Trophoblast cell (in vitro differentiated cells and primary cell): ENCODE data around the gene DDX49.
A peak's percentile ranks its signal among the peaks of the same experiment; 100 is the strongest.
"Not testable (repeated sequence)": the region's sequence is repeated elsewhere in the genome, so short reads cannot be mapped to it uniquely, and the experiment has no call there.

Experiments
- DNase-seq, 2 donors: peaks; one replicate each; pipeline ENCODE4 v3.0.0-alpha.2; 2016
- H2AFZ ChIP-seq: 2 replicates; pipeline ENCODE4 v1.6.1; 2013; ENCODE audit warnings: low read length, moderate library complexity, mild to moderate bottlenecking; ENCODE audit not compliant: insufficient read depth, poor library complexity
- H2AK5ac ChIP-seq: 2 replicates; pipeline ENCODE4 v1.6.1; 2013; ENCODE audit warnings: mild to moderate bottlenecking, low read length
- H2BK120ac ChIP-seq: 2 replicates; pipeline ENCODE4 v1.6.1; 2013; ENCODE audit warnings: low read length, mild to moderate bottlenecking, moderate library complexity; ENCODE audit not compliant: insufficient read depth, poor library complexity
- H2BK12ac ChIP-seq: 2 replicates; pipeline ENCODE4 v1.6.1; 2013; ENCODE audit warnings: mild to moderate bottlenecking, low read length, moderate library complexity
- H2BK5ac ChIP-seq: 2 replicates; pipeline ENCODE4 v1.6.1; 2013; ENCODE audit warnings: low read length, low read depth, moderate library complexity, mild to moderate bottlenecking; ENCODE audit not compliant: poor library complexity
- H3K14ac ChIP-seq: 2 replicates; pipeline ENCODE4 v1.6.1; 2013; ENCODE audit warnings: mild to moderate bottlenecking, low read length
- H3K18ac ChIP-seq: 2 replicates; pipeline ENCODE4 v1.6.1; 2013; ENCODE audit warnings: mild to moderate bottlenecking, low read length
- H3K23ac ChIP-seq: 2 replicates; pipeline ENCODE4 v1.6.1; 2013; ENCODE audit warnings: low read length
- H3K27ac ChIP-seq: 2 replicates; pipeline ENCODE4 v1.5.1; 2013; ENCODE audit warnings: low read depth, mild to moderate bottlenecking, inconsistent platforms, low read length, moderate library complexity
- H3K27me3 ChIP-seq: 2 replicates; pipeline ENCODE4 v1.6.1; 2013; ENCODE audit warnings: inconsistent platforms, mild to moderate bottlenecking, low read length, moderate library complexity; ENCODE audit not compliant: insufficient read depth
- H3K36me3 ChIP-seq, 2 experiments: 1 replicate in 1 of 2; 2 replicates in 1 of 2; pipeline ENCODE4 v1.6.1; 2013; ENCODE audit warnings: low read length in 2 of 2, mild to moderate bottlenecking in 2 of 2, moderate library complexity in 1 of 2; ENCODE audit not compliant: insufficient read depth in 2 of 2, control insufficient read depth in 1 of 2
- H3K4ac ChIP-seq: 2 replicates; pipeline ENCODE4 v1.6.1; 2013; ENCODE audit warnings: low read depth, mild to moderate bottlenecking, low read length, moderate library complexity
- H3K4me1 ChIP-seq, 2 experiments: 1 replicate in 1 of 2; 2 replicates in 1 of 2; pipeline ENCODE4 v1.6.1; 2013; ENCODE audit warnings: low read length in 2 of 2, mild to moderate bottlenecking in 2 of 2, moderate library complexity in 1 of 2; ENCODE audit not compliant: insufficient read depth in 2 of 2, control insufficient read depth in 1 of 2
- H3K4me2 ChIP-seq: 2 replicates; pipeline ENCODE4 v1.6.1; 2013; ENCODE audit warnings: inconsistent platforms, mild to moderate bottlenecking, low read length, moderate library complexity
- H3K4me3 ChIP-seq: 2 replicates; pipeline ENCODE4 v1.5.1; 2013; ENCODE audit warnings: mild to moderate bottlenecking, low read depth, low read length, inconsistent platforms
- H3K79me1 ChIP-seq: one replicate; pipeline ENCODE4 v1.6.1; 2013; ENCODE audit warnings: low read length
- H3K79me2 ChIP-seq: 2 replicates; pipeline ENCODE4 v1.6.1; 2013; ENCODE audit warnings: low read length, mild to moderate bottlenecking; ENCODE audit not compliant: control insufficient read depth, insufficient read depth, poor library complexity
- H3K9ac ChIP-seq: 2 replicates; pipeline ENCODE4 v1.6.1; 2013; ENCODE audit warnings: mild to moderate bottlenecking, low read length
- H3K9me3 ChIP-seq: 2 replicates; pipeline ENCODE4 v1.6.1; 2013; ENCODE audit warnings: low read depth, mild to moderate bottlenecking, control low read depth, inconsistent platforms, low read length; ENCODE audit not compliant: insufficient read depth
- H4K12ac ChIP-seq: 2 replicates; pipeline ENCODE4 v1.6.1; 2013; ENCODE audit warnings: low read depth, mild to moderate bottlenecking, low read length, moderate library complexity
- H4K8ac ChIP-seq: 2 replicates; pipeline ENCODE4 v1.6.1; 2013; ENCODE audit warnings: low read depth, mild to moderate bottlenecking, low read length, moderate library complexity
- H4K91ac ChIP-seq: one replicate; pipeline ENCODE4 v1.6.1; 2013; ENCODE audit warnings: low read depth, mild to moderate bottlenecking, low read length, moderate library complexity
- WGBS: extraction: QIAGEN DNeasy Blood & Tissue Kit; methylation state at CpG from one replicate; pipeline ENCODE4 v1.1.7; 2013; ENCODE audit warnings: missing lambda C conversion rate; ENCODE audit not compliant: insufficient read length, insufficient coverage; ENCODE audit errors: extremely low coverage; 5-methylcytosine and 5-hydroxymethylcytosine counted together

Gene DDX49

DNA sequence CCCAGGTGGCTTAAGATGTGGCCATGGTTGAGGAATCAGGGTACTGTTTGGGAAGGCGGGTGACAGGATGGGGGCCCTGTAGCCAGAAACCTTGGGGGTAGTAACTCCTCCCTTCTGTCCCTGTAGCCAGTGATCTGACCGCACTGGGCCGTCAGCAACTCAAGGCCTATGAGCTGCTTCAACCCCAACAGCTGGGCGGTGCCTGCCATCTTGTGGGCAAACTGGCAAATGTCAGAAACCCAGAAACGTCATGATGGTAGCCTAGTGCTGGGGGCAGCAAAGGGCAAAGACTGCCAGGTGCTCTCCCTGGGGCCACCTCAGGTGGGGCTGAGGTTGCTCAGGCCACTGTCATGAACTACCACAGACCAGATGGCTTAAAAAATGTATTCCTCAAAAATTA is 3.9 kb upstream of the DDX49 start:
- peaks cover 5% of the 10 kb centered on the region for H3K79me1 ChIP-seq
- H4K8ac ChIP-seq, result no peak overlapping the region
- no peak overlapping the region for H2AK5ac ChIP-seq
- no peak overlapping the region for H3K27ac ChIP-seq
- H3K9ac ChIP-seq, result no peak overlapping the region
- H2AFZ ChIP-seq, result no peak overlapping the region
- WGBS, result no CpG with 5 or more reads among the region's 5 CpGs
- H3K4ac ChIP-seq, result peak overlapping the region; percentile 21
- H3K9me3 ChIP-seq, result no peaks in the 10 kb centered on the region
- H3K36me3 ChIP-seq, result peaks cover 33 to 39% of the 10 kb centered on the region in 2 experiments
- H2BK5ac ChIP-seq, result no peak overlapping the region
- no peak overlapping the region for H3K18ac ChIP-seq
- H4K12ac ChIP-seq, result no peak overlapping the region
- H2BK120ac ChIP-seq, result no peak overlapping the region
- no peak overlapping the region for H3K4me3 ChIP-seq
- H3K14ac ChIP-seq, result no peak overlapping the region
- H2BK12ac ChIP-seq, result no peak overlapping the region
- H3K23ac ChIP-seq, result no peak overlapping the region
- no peaks in the 10 kb centered on the region for H3K27me3 ChIP-seq
- no peak for DNase-seq
- no peak overlapping the region for H4K91ac ChIP-seq
- H3K4me2 ChIP-seq, result no peak overlapping the region
- peaks cover 6 to 9% of the 10 kb centered on the region in 2 experiments for H3K4me1 ChIP-seq
- H3K79me2 ChIP-seq, result peaks cover 18% of the 10 kb centered on the region

- H3K79me1 ChIP-seq, H3K9me3 ChIP-seq, H2BK12ac ChIP-seq, H3K4me1 ChIP-seq, H2AK5ac ChIP-seq, H2BK5ac ChIP-seq, H4K8ac ChIP-seq, H4K12ac ChIP-seq, H3K18ac ChIP-seq, H2BK120ac ChIP-seq, H3K27ac ChIP-seq, H3K27me3 ChIP-seq, H3K4me3 ChIP-seq, H4K91ac ChIP-seq, H2AFZ ChIP-seq, H3K14ac ChIP-seq, H3K9ac ChIP-seq, DNase-seq, H3K23ac ChIP-seq, H3K4me2 ChIP-seq: not testable (repeated sequence)
- no CpG with 5 or more reads among the region's 9 CpGs for WGBS
- peaks cover 18% of the 10 kb centered on the region for H3K79me2 ChIP-seq
- peak overlapping the region; percentile 33 for H3K4ac ChIP-seq
- peaks cover 36 to 45% of the 10 kb centered on the region in 2 experiments for H3K36me3 ChIP-seq
Observed at GRCh38 chr19:18917593-18917992, 1.9 kb upstream of the DDX49 start.

DNA sequence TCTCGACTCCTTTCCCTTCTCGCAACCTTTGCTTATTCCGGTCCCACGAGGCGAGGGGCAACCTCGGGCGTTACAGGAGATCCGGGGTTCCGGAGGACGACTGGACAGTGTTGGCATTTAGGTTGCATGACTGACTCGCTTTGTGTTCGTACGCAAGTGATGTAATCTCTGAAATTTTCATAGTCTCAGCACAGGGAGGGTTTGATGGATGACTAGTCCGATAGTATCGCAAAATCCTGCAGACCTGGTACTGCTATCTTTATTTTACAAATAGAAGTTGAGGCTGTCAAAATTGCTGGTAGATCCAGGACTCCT is 342 bp downstream of the DDX49 start:
- peak overlapping the region; percentile 49 for H4K12ac ChIP-seq
- H3K4me3 ChIP-seq, result peak overlapping the region; percentile 98
- peak overlapping the region; percentile 76 for H3K4me2 ChIP-seq
- no peak overlapping the region for H2BK120ac ChIP-seq
- peak overlapping the region; percentile 67 for H3K18ac ChIP-seq
- peaks cover 16% of the 10 kb centered on the region for H3K79me2 ChIP-seq
- H3K27me3 ChIP-seq, result no peaks in the 10 kb centered on the region
- H3K36me3 ChIP-seq, result peaks cover 42 to 46% of the 10 kb centered on the region in 2 experiments
- DNase-seq, result peak in 1 of 2 donors; percentile 23
- no CpG with 5 or more reads among the region's 15 CpGs for WGBS
- no peak overlapping the region for H2BK12ac ChIP-seq
- no peak overlapping the region for H3K27ac ChIP-seq
- H3K9me3 ChIP-seq, result no peaks in the 10 kb centered on the region
- H3K9ac ChIP-seq, result peak overlapping the region; percentile 96
- H3K4me1 ChIP-seq, result peaks cover 6 to 9% of the 10 kb centered on the region in 2 experiments
- H2AK5ac ChIP-seq, result peak overlapping the region; percentile 46
- H2BK5ac ChIP-seq, result no peak overlapping the region
- H2AFZ ChIP-seq, result peak overlapping the region; percentile 46
- peak overlapping the region; percentile 34 for H4K91ac ChIP-seq
- H4K8ac ChIP-seq, result peak overlapping the region; percentile 86
- peak overlapping the region; percentile 46 for H3K14ac ChIP-seq
- no peak overlapping the region for H3K23ac ChIP-seq
- peak overlapping the region; percentile 13 for H3K4ac ChIP-seq
- H3K79me1 ChIP-seq, result peaks cover 5% of the 10 kb centered on the region

DNA sequence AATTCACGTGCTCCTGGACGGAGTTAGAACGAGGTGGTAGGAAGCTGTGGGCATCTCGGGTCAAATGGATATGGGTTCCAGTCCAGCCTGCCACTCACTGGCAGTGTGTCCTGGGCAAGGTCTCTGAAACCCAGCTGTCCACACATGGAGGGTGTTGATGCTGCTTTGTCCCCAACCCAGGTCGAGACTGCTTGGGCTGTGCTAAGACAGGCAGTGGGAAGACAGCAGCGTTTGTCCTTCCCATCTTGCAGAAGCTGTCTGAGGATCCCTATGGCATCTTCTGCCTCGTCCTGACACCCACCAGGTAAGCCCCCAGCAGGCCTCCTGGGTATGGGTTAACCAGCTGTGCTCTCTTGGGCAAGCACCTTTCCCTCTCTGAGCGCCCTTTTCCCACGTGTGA is 885 bp downstream of the DDX49 start:
- H2BK5ac ChIP-seq, result no peak overlapping the region
- peak overlapping the region; percentile 56 for H3K4ac ChIP-seq
- peak overlapping the region; percentile 6 for H3K4me3 ChIP-seq
- H2BK12ac ChIP-seq, result no peak overlapping the region
- H2BK120ac ChIP-seq, result no peak overlapping the region
- no peak overlapping the region for H2AK5ac ChIP-seq
- peaks cover 38 to 44% of the 10 kb centered on the region in 2 experiments for H3K36me3 ChIP-seq
- no peak overlapping the region for H3K27ac ChIP-seq
- no peak overlapping the region for H2AFZ ChIP-seq
- H3K79me2 ChIP-seq, result peaks cover 16% of the 10 kb centered on the region
- no CpG with 5 or more reads among the region's 9 CpGs for WGBS
- no peaks in the 10 kb centered on the region for H3K9me3 ChIP-seq
- H3K9ac ChIP-seq, result peak overlapping the region; percentile 96
- peak overlapping the region; percentile 51 for H4K8ac ChIP-seq
- H4K91ac ChIP-seq, result no peak overlapping the region
- peak overlapping the region; percentile 76 for H3K4me2 ChIP-seq
- H4K12ac ChIP-seq, result peak overlapping the region; percentile 51
- peaks cover 6 to 9% of the 10 kb centered on the region in 2 experiments for H3K4me1 ChIP-seq
- peaks cover 5% of the 10 kb centered on the region for H3K79me1 ChIP-seq
- no peak overlapping the region for H3K14ac ChIP-seq
- no peaks in the 10 kb centered on the region for H3K27me3 ChIP-seq
- H3K18ac ChIP-seq, result no peak overlapping the region
- no peak overlapping the region for H3K23ac ChIP-seq
- DNase-seq, result no peak
